Stimulated activated CD8-positive, alpha-beta memory T cell treated with anti-CD3 and anti-CD28 coated beads, Interleukin-7, amount 100 ng/mL, for 4 hours (primary cell): ENCODE measurements around the gene GPR18.

Experiments
- DNase-seq, 2 donors: peaks; one replicate each; pipeline ENCODE4 v3.0.0-alpha.2; 2020; ENCODE audit warnings: low read depth in 2 of 2

Gene GPR18

GRCh38 chr13:99258210-99258860 is at the start of gene GPR18:
Gene GPR18 (minus strand): TSS chr13:99258379. CDS start chr13:99255872, 2,507 bp downstream.
- DNase-seq, result peak in 1 of 2 donors; percentile 14

GRCh38 chr13:99307648-99308339 is 49.6 kb upstream of the GPR18 start:
- DNase-seq, result peak; percentile 48 to 58

GRCh38 chr13:99307247-99307646 is 49.1 kb upstream of the GPR18 start, which contains the start of gene GPR183:
Gene GPR183 (minus strand): TSS chr13:99307399. CDS start chr13:99296145, 11,254 bp downstream.
- no peak for DNase-seq

- no peak for DNase-seq
Observed at GRCh38 chr13:99305566-99305965, 47.4 kb upstream of the GPR18 start.

- DNase-seq, result no peak
Observed at GRCh38 chr13:99305158-99305557, 47.0 kb upstream of the GPR18 start.

- DNase-seq, result no peak
Observed at GRCh38 chr13:99304541-99304940, 46.4 kb upstream of the GPR18 start.

- DNase-seq, result no peak
Observed at GRCh38 chr13:99303863-99304521, 45.8 kb upstream of the GPR18 start.

- DNase-seq, result no peak
Observed at GRCh38 chr13:99302637-99303505, 44.7 kb upstream of the GPR18 start.

- no peak for DNase-seq
Observed at GRCh38 chr13:99301913-99302636, 43.9 kb upstream of the GPR18 start.

- DNase-seq, result no peak
Observed at GRCh38 chr13:99301056-99301838, 43.1 kb upstream of the GPR18 start.

- no peak for DNase-seq
Observed at GRCh38 chr13:99299920-99300341, 41.8 kb upstream of the GPR18 start.

- no peak for DNase-seq
Observed at GRCh38 chr13:99299256-99299919, 41.2 kb upstream of the GPR18 start.

GRCh38 chr13:99298056-99298455 is 39.9 kb upstream of the GPR18 start:
- DNase-seq, result no peak

GRCh38 chr13:99297331-99297730 is 39.2 kb upstream of the GPR18 start:
- no peak for DNase-seq

- no peak for DNase-seq
Observed at GRCh38 chr13:99296398-99296797, 38.2 kb upstream of the GPR18 start.

- no peak for DNase-seq
Observed at GRCh38 chr13:99295488-99296252, 37.5 kb upstream of the GPR18 start.

GRCh38 chr13:99294958-99295357 is 36.8 kb upstream of the GPR18 start:
- DNase-seq, result no peak

- no peak for DNase-seq
Observed at GRCh38 chr13:99294198-99294597, 36.0 kb upstream of the GPR18 start.

GRCh38 chr13:99293178-99293577 is 35.0 kb upstream of the GPR18 start:
- DNase-seq, result no peak
